COLO668 (cell line): ENCODE data around the gene ATF4.

Experiments
- DNase-seq: peaks from one replicate; lab custom pipeline; 2025; ENCODE audit not compliant: unreplicated experiment; lab: John Stamatoyannopoulos, UW

ATF4 gene

GRCh38 chr22:39528080-39528661 is 7.8 kb downstream of the ATF4 start:
- DNase-seq = peak; percentile 72

- DNase-seq = peak; percentile 97
Measured at GRCh38 chr22:39528681-39529486, 8.5 kb downstream of the ATF4 start.

GRCh38 chr22:39529487-39529851 is 9.1 kb downstream of the ATF4 start:
- no peak for DNase-seq

GRCh38 chr22:39530116-39530515 is 9.8 kb downstream of the ATF4 start:
- no peak for DNase-seq

GRCh38 chr22:39530692-39531331 is 10.4 kb downstream of the ATF4 start:
- DNase-seq = peak; percentile 24

GRCh38 chr22:39532215-39533073 is 12.1 kb downstream of the ATF4 start, which contains the start of gene RPS19BP1:
RPS19BP1 (minus strand) TSS chr22:39532748; CDS start chr22:39532738, 10 bp downstream.
- DNase-seq = peak; percentile 99

- no peak for DNase-seq
Measured at GRCh38 chr22:39534092-39534506, 13.7 kb downstream of the ATF4 start.

- peak; percentile 80 for DNase-seq
Measured at GRCh38 chr22:39534591-39535356, 14.4 kb downstream of the ATF4 start.

- DNase-seq = no peak
Measured at GRCh38 chr22:39535357-39535725, 15.0 kb downstream of the ATF4 start.

- DNase-seq = no peak
Measured at GRCh38 chr22:39535831-39536449, 15.6 kb downstream of the ATF4 start.

GRCh38 chr22:39536711-39537110 is 16.3 kb downstream of the ATF4 start:
- DNase-seq = no peak

- DNase-seq = no peak
Measured at GRCh38 chr22:39537975-39538374, 17.6 kb downstream of the ATF4 start.

- peak; percentile 37 for DNase-seq
Measured at GRCh38 chr22:39543095-39543494, 22.7 kb downstream of the ATF4 start.

GRCh38 chr22:39545386-39546365 is 25.3 kb downstream of the ATF4 start:
- no peak for DNase-seq

- no peak for DNase-seq
Measured at GRCh38 chr22:39546889-39547586, 26.7 kb downstream of the ATF4 start.

GRCh38 chr22:39547587-39547947 is 27.2 kb downstream of the ATF4 start:
- no peak for DNase-seq

GRCh38 chr22:39553429-39553828 is 33.1 kb downstream of the ATF4 start:
- no peak for DNase-seq

- DNase-seq = no peak
Measured at GRCh38 chr22:39554151-39554550, 33.8 kb downstream of the ATF4 start.
